ENCODE data around the gene MRFAP1.

The MRFAP1 gene

DNA sequence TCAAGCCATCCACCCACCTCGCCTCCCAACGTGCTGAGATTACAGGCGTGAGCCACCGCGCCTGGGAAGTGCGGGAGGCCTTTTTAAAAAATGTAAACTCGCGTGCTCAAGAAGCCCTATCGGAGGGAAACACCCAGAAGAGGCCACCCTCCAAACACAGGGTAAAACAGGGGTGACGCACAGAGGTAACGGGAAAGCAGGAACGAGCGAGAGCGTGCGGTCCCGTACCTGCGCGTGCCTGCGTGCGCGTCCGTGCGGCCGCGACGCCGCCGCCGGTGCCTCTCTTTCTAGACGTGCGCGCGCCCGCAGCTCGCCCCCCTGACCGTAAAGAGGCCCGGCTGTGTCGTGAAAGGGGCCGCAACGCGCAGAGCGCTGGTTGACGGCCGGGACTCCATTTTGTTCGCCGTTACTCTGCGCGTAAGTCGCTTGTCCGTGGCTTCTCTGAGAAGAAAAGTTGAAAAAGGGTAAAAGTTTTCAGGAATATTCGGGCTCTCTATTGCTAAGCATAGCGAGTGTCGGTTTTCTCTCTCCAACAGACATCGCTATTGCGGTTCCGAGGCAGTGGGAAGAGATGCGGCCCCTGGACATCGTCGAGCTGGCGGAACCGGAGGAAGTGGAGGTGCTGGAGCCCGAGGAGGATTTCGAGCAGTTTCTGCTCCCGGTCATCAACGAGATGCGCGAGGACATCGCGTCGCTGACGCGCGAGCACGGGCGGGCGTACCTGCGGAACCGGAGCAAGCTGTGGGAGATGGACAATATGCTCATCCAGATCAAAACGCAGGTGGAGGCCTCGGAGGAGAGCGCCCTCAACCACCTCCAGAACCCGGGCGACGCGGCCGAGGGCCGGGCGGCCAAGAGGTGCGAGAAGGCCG, at the start of gene MRFAP1:
Gene MRFAP1 (plus strand): TSS at position 394 of the 872 bp plus-strand sequence. CDS start 178 bp downstream, at position 572.
- DNase-seq = peak; percentile 73

DNA sequence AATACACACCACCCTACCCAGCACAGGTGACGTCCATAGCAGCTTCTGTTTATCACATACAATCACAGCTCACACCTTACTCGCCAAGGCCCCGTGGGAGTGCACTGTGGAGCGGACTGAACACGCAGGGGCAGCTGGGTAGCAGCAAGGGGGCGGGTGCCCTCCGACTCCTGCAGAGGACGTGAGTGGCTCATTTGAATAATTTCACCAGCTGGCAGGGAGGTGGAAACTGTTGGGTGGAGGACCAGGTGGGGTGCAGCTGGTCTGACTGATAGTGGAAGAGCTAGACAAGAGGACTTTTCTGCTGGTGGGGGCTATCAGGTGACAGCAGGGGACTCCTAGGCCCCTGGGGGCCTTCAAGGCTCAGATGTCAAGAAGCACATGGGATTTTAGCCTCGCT, 49.2 kb upstream of the MRFAP1 start:
- DNase-seq = no peak

DNA sequence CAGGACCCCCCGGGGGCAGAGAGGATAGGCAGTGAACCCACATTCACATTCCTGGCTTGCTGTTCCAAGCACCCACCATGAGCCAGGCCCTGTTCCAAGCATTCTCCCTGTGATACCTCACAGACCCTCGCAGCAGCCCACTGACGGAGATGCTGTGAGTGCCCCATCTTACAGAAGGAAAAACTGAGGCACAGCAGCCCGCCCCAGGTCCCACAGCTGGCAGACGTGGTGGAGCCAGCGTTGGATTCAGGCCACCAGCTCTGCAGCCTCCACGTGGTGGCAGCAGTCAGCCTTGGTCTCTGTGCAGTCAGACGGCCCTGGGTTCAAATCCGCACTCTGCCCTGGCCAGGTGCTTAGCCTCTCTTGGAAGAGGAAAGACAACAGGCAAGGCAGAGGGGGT, 48.7 kb upstream of the MRFAP1 start:
- no peak for DNase-seq

DNA sequence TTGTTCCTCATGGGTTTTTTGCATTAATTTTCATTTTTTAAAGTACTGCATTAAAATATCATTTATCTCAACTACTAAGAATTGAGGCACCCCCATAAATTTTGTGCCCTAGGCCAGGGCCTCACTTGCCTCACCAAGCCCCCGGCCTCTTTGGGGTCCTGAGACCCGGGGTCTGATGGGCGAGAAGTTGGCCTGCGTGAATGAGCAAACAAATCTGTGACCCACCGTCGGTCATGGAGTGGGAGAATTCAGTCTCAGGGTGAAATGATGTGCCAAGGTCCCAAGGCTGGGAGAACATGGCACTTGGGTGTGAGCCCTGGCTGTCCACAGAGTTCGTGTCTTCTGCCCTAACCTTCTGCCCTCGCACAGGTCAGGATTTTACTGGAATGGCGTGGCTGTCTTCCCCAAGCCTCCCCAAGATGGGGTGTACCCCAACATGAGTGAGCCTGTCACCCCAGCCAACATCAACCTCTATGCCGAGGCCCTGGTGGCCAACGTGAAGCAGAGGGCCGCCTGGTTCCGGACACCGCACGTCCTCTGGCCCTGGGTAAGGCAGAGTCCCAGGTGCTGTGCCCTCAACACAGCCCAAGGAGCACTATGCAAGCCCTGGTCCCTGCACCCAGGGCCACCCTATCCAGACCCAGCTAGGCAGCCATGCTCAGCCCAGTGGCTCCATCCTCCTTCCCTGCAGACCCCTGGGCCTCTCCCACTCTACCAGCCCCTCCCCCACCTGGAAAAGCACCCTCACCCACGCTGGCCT, 47.5 kb upstream of the MRFAP1 start:
- DNase-seq = no peak

DNA sequence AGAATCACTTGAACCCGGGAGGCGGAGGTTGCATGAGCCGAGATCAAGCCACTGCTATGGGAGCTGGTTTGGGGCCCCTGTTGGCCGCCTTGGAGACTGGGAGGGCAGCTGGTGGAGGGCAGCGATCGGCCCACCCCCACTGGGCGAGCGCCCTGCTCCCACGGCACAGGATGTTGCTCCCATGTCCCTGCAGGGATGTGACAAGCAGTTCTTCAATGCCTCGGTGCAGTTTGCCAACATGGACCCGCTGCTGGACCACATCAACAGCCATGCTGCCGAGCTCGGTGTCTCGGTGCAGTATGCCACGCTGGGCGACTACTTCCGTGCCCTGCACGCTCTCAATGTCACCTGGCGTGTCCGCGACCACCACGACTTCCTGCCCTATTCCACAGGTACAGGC, 46.1 kb upstream of the MRFAP1 start:
- DNase-seq = no peak

DNA sequence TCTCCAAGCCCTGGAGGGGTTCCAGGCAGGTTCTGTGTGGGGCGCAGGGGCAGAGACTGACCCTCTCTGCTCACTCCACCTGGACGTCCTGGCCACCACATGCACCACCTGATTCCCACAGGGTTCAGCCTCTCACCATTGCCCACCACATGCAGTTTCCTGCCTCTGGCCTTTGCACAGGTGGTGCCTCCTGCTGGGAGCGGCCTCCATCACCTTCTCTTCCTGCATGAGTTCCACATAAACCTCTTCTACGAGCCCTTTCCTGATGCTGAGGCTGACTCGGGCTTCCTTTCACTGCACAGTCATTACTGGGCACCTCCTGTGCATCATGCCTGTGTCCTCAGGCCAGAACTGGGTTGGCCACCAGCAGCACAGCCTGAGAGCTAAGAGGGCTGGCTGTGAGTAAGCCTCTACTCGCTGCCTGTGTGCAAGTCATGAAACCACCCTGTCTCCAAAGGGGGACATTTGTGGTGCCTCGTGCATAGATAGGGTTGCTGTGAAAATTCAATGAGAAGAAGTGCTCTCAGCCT, 45.6 kb upstream of the MRFAP1 start:
- no peak for DNase-seq

DNA sequence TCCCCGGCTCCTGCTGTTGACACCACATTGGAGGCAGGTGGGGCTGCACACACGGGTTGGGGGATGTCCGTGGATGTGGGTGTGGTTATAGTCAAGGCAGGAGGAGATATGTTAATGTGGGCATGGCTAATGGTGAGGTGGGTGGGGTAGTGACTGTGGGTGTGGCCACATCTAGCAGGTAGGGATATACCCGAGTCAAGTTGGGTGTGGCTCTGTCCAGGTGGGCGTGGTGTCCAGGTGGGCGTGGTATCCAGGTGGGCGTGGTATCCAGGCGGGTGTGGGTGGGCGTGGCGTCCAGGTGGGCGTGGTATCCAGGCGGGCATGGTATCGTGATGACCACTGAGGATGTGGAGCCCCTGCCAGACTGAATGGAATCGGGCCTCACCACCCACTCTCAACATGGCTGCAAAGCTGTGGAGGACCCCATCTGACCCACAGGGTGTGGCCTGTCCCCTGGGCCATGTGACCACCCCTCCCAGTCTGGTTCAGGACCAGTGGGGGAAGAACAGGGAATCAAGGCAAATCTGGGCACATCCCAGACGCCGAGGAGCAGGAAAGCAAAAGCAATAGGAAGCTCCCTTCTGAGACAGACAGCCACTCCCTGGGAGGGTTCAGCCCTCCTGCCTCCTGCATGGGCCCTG, 44.5 kb upstream of the MRFAP1 start:
- DNase-seq = no peak

DNA sequence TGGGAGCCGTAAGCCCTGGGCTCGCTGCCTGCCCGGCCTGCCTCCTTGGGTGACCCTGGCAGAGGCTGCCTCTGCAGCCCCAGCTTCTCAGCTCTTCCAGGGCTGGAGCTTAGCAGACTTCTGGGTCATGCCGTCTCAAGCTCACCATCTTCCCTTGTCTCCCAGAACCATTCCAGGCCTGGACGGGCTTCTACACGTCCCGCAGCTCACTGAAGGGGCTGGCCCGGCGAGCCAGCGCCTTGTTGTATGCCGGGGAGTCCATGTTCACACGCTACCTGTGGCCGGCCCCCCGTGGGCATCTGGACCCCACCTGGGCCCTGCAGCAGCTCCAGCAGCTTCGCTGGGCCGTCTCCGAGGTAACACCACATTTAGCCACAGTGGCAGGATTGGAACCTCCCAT, 43.5 kb upstream of the MRFAP1 start:
- no peak for DNase-seq

DNA sequence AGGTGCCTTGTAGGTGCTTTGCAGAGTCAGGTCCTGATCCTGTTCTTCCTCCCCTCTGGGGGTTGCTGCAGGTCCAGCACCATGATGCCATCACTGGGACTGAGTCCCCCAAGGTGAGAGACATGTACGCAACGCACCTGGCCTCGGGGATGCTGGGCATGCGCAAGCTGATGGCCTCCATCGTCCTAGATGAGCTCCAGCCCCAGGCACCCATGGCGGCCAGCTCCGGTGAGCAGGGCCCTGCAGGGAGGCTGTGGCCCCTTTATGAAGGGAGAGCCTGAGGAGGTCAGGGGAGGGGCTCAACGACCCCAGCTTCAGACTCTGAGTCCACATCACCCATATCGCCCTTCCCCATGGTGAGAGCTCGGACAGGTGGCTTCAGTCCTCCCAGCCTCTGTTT, 42.4 kb upstream of the MRFAP1 start:
- no peak for DNase-seq

DNA sequence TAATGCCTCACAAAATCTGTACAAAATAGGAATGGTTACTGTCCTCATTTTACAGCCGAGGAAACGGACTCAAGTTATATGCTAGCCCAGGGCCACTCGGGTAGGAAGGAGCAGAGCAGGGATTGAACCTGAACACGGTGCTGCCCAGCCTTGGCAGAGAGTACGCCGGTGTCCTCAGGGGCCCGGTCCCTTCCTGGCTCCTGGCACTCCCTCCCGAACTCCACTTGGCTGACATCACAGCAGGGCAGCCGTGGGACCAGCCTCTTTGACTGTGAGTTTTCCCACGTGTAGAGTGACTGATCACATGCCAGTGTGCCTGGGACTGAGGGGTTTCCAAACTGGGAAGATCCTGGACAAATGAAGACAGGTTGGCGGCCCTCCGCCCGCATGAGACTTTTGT, 41.8 kb upstream of the MRFAP1 start:
- DNase-seq = no peak

DNA sequence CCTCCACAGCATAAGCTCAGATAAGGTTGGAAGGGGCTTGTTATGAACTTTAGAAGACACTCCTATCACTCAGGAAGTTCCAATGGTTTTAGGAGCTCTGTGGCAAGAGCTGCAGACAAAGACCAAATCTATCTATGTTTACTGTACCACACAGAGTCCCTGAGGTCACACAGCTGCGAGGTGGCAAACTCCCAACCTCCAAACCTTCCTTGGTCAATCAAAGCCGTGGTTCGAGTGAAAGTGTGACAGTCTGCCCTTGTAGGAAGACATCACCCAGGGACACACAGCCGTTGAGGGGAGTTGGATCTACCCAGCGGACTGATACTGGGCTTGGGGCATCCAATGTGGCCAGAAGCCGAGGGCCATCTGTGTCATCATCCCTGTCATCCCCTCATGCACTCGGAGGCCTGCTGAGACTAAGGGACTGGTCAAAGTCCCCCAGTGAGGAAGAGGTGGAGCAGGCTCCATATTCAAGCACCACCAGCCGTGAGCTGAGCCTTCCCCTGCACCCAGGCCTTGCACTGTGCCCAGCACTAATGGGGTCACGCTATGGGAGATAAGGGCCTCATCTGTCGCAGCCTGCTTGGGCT, 38.7 kb upstream of the MRFAP1 start:
- no peak for DNase-seq

DNA sequence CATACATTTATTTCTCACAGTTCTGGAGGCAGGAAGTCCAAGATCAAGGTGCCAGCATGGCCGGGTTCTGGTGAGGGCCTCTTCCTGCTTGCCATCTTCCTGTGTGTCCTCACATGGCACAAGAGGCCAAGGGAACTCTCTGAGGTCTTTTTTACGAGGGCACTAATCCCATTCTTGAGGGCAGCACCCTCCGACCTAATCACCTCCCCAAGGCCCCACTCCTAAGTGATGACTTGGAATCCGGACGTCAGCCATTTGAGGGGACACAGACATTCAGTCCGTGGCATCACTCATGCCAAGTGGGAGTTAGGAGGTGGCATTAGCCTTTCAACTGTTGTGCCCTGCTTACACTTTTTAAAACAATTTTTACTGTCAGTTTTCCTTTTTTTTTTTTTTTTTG, 38.2 kb upstream of the MRFAP1 start:
- DNase-seq = no peak

DNA sequence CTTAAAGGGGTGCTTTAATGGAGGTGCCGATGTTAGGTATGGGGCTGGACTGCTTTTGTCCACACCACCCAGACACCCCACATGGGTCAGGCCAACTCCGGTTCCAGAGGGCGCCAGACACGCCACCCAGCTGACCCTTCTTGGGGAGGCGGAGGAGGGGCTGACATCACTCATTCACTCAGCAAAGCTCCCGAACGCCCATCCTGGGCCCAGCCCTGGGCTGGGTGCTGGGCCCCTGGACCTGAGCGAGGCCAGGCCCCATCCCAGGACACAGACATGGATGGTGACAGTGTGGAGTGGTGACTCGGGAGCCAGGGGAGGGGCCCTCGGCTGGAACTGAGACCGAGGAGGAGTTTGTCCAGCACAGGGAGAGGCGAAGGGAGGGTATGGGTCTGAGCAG, 37.4 kb upstream of the MRFAP1 start:
- DNase-seq = no peak

DNA sequence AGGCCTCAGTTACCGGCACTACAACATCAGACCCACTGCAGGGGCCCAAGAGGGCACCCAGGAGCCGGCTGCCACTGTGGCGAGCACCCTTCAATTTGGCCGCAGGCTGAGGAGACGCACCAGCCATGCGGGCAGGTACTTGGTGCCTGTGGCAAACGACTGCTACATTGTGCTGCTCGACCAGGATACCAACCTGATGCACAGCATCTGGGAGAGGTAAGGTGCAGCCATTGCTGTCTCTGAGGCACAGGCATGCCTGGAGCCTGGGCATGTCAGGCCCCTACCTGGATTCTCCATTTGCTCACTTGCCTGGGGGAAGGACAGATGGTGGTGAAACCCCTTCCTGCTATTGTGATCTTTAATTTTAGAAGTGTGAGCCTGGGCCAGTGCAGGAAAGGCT, 35.4 kb upstream of the MRFAP1 start:
- no peak for DNase-seq

DNA sequence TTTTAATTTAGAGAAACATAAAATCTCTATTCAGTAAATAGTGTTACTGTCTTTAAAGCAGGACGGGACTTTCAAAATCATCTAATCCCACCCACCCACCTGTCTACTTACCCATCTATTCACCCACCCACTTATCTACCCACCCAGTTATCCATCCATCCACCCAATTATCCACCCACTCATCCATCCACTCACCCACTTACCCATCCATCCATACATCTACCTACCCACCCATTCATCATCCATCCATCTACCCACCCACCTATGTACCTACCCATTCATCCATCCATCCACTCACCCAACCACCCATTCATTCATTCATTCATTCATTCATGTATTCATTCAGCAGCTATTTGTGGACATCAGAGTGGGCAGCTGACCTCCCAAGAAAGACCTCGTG, 34.9 kb upstream of the MRFAP1 start:
- DNase-seq = no peak

DNA sequence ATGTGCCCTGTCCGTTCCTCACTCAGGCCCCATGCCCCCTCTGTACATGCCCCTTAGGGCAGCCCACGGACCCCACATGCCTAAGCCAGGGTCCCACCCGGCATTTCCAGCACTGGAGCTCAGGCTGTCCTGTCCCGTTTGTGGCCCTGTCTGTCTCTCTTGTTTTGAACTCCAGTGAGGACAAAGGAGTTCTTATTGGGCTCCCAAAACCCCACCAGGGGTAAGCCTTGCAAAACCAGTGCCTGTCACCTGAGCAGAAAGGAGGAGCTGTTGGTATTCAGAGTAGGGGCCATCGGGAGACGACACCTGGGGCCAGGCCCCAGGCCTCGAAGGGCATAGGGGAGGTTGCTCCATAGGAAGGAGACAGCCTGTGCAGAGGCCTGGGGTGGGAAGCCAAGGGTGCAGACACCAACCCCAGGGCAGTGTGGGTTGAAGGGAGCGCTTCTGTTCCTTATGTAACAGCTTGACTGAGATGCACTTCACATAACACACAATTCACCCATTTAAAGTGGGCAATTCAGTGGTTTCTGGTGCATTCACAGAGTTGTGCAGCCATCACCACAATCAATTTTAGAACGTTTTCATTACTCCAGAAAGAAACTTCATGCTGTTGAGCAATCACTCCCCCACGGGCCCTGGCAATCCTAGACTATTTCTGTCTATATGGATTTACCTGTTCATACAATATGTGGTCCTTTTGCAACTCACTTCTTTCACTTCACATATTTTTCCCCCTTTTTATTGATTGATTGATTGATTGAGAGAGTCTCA, 33.8 kb upstream of the MRFAP1 start:
- DNase-seq = no peak

DNA sequence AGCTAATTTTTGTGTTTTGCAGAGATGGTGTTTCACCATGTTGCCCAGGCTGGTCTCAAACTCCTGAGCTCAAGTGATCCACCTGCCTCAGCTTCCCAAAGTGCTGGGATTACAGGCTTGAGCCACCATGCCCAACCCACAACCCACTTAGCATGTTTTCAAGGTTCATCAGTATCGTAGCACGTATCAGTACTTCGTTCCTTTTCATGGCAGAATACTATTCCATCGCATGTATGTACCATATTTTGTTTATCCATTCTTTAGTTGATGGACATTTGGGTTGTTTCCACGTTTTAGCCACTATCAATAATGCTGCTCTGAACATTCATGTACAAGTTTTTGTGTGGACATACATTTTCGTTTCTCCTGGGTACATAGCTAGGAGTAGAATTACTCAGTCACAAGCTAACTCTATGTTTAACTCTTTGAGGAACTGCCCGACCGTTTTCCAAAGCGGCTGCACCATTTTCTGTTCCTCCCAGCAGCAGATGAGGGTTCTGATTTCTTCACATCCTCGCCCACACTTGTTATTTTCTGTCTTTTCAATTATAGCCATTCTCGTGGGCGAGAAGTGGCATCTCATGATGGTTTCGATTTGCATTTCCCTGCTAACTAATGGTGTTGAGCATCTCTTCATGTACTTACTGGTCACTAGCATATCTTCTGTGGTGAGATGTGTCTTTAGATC, 33.0 kb upstream of the MRFAP1 start:
- DNase-seq = no peak

DNA sequence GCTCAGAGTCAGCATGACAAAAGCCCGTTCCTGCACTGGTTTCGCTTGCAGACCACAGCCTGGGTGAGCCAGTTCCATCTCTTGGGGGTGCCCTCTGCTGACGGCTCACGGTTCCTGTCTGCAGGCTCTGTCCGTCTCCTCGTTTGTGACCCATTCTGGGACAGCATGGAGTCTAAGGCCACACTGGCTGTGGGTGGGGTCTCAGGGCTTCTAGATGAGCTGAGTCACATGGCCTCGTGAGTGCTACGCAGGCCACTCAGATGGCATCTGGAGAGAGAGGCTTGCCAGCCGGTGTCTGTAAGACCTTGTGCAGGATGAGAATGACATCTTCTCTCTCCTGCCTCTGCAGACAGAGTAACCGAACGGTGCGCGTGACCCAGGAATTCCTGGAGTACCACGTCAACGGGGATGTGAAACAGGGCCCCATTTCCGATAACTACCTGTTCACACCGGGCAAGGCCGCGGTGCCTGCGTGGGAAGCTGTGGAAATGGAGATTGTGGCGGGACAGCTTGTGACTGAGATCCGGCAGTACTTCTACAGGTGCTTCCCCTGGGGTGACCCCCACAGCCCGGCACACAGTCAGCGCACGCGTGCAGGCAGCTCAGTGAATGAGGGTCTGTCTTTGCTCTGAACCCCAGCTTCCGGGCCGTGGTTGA, 31.6 kb upstream of the MRFAP1 start:
- DNase-seq = no peak

DNA sequence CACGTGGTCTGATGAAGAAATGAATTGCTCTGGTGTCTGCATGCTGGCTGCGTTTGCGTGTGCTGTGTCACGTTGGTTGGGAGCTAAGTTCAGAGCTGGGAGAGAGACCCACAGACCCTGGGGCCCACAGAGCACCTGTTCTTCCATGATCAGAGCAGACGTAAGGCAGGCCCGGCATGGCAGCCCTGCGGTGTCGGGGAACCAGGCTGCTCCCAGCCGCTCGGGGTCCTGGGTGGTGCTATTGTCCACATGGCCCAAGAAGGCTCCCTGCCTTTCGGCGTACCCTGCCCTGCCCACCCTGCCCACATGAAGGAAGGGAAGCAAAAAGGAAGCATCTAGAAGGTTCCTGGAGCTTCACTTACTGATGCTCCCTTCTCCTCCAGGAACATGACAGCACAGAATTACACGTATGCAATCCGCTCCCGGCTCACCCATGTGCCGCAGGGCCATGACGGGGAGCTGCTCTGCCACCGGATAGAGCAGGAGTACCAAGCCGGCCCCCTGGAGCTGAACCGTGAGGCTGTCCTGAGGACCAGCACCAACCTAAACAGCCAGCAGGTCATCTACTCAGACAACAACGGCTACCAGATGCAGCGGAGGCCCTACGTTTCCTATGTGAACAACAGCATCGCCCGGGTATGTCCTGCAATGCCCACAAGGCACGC, 30.9 kb upstream of the MRFAP1 start:
- no peak for DNase-seq

DNA sequence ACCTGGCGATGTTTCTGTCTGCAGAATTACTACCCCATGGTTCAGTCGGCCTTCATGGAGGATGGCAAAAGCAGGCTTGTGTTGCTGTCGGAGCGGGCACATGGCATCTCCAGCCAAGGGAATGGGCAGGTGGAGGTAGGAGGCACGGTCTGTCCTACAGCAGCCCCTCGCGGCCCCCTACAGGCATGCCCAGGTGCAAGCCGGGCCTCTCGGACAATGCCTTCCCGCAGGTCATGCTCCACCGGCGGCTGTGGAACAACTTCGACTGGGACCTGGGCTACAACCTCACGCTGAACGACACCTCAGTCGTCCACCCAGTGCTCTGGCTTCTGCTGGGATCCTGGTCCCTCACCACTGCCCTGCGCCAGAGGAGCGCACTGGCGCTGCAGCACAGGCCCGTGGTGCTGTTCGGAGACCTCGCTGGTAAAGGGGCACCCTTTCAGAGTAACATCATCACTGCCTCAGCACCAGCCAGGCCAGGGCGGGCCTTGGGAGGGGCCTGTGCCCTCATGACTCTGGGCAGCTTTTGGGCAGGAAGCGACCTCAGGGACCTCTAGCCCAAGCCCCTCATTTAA, 29.5 kb upstream of the MRFAP1 start:
- DNase-seq = no peak

All from NCI-H510A treated with DMSO at 0.1 percent for 48 hours (cell line).